Activated CD8-positive, alpha-beta T cell treated with anti-CD3 and anti-CD28 coated beads, Interleukin-2, amount 10 ng/mL, durations not matched to agents 7 days and 5 days (primary cell): ENCODE measurements around the gene ZNF688. TPM values are rescaled to one million over a fixed set of nuclear protein-coding genes. Genes with fewer than 3 reads are reported as not detected.
A peak's percentile ranks its signal among the peaks of the same experiment; 100 is the strongest.

ENCODE experiments used
- ATAC-seq: fragments of 150-1000 bp; cut with Tn5 transposase; one replicate; pipeline ENCODE4 v1.10.0; 2021; ENCODE audit warnings: moderate library complexity
- CTCF ChIA-PET: fragments of 350-600 bp; sonication (Branson Sonifier 250); formaldehyde crosslinking; loops from one replicate; lab custom pipeline; 2021; ENCODE audit warnings: antibody characterized with exemption; lab: Charles Lee
- POLR2A ChIA-PET: fragments of 350-600 bp; sonication (Branson Sonifier 250); formaldehyde crosslinking; loops from one replicate; lab custom pipeline; 2021; ENCODE audit warnings: antibody characterized with exemption; lab: Charles Lee
- DNase-seq: peaks from one replicate; pipeline ENCODE4 v3.0.0-alpha.2; 2020
- H3K27ac Mint-ChIP-seq: one replicate; pipeline ENCODE4 v1.8.0; 2021; ENCODE audit warnings: mild to moderate bottlenecking, mixed read lengths
- H3K27me3 Mint-ChIP-seq: one replicate; pipeline ENCODE4 v1.8.0; 2021; ENCODE audit warnings: low read depth, mixed read lengths
- H3K36me3 Mint-ChIP-seq: one replicate; pipeline ENCODE4 v1.8.0; 2021; ENCODE audit warnings: low read depth, mixed read lengths
- H3K4me1 Mint-ChIP-seq: one replicate; pipeline ENCODE4 v1.8.0; 2021; ENCODE audit warnings: low read depth, mixed read lengths
- H3K4me3 Mint-ChIP-seq: one replicate; pipeline ENCODE4 v1.8.0; 2021; ENCODE audit warnings: mild to moderate bottlenecking, mixed read lengths
- H3K9me3 Mint-ChIP-seq: one replicate; pipeline ENCODE4 v1.8.0; 2022; ENCODE audit warnings: mixed read lengths; ENCODE audit not compliant: insufficient read depth
- total RNA-seq, 2 experiments: library from RNA; stranded (reverse); gene quantifications; one replicate each; pipeline ENCODE4 v1.2.3, GENCODE V29; 2021

ZNF688 gene
- total RNA-seq, 2 experiments from 2014 or later: 12.5 to 13.4 TPM

DNA sequence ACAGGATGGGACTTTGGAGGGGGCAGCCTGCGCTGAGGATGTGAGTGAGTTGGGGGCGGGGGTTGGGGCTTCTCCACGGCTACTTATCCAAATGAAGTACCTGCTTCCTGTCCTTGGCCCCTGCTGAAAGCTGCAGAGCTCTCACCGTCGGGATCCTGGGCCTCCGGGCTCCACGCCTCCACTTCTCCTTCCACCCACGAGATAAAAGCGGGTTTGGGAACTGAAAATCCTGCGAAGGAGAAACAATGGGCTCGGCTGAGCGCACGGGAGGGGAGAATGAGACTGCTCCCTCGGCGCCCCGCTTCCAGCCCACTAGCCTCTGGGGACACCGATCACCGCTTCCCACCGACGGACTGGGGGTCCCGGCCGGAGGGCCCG, 13.5 kb upstream of the ZNF688 start:
- H3K36me3 Mint-ChIP-seq: peaks cover 45% of the 10 kb centered on the region
- ATAC-seq: peak; percentile 31
- CTCF ChIA-PET: interaction anchor here (1.0 to 5.6 kb wide), 8 partner anchors 13 to 493 kb away, joined by 3 to 44 read pairs (median 8); partner anchors contain the start of genes DCTPP1, TBX6, ZNF688 and ZNF747
- peaks cover 30% of the 10 kb centered on the region for H3K4me1 Mint-ChIP-seq
- H3K4me3 Mint-ChIP-seq: peak overlapping the region; percentile 96
- DNase-seq: peak; percentile 35
- no peaks in the 10 kb centered on the region for H3K9me3 Mint-ChIP-seq
- POLR2A ChIA-PET: interaction anchor here (0.6 to 4.7 kb wide), 9 partner anchors 9 to 85 kb away, joined by 3 to 48 read pairs (median 6); partner anchors contain the start of genes ZNF688, ZNF747 and ZNF764
- H3K27me3 Mint-ChIP-seq: no peaks in the 10 kb centered on the region
- peak overlapping the region; percentile 65 for H3K27ac Mint-ChIP-seq

DNA sequence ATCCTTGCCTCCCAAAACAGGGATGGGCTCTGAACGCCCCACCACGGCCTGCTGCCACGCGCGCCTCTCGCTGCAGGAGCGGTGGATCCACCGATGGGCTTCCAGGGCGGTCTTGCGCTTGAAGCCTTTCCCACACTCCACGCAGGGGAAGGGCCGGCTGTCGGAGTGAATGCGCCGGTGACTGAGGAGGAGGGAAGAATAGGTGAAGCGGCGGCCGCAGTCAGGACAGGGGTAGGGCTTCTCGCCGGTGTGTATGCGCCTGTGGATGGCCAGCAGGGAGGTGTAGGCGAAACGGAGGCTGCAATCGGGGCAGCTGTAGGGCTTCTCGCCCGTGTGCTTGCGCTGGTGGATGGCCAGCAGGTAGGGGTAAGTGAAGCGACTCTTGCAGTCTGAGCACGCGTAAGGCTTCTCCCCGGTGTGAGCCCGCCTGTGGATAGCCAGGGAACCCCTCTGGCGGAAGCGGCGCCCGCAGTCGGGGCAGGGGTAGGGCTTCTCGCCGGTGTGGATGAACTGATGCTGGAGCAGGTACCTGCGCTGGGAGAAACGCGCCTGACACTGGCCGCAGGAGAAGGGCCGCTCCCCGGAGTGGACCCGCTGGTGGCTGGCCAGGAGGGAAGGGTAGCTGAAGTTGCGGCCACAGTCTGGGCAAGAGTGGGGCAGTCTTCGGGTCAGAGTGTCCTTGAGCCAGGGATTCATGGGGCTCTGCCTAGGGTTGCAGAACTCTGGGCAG, 11.3 kb upstream of the ZNF688 start:
- DNase-seq (no peak), ATAC-seq (no peak)
- Mint-ChIP-seq H3K27ac (no peak overlapping the region), H3K9me3 (no peaks in the 10 kb centered on the region), H3K27me3 (no peaks in the 10 kb centered on the region), H3K36me3 (peaks cover 48% of the 10 kb centered on the region), H3K4me1 (peaks cover 28% of the 10 kb centered on the region), H3K4me3 (no peak overlapping the region)
- ChIA-PET POLR2A (interaction anchor here (0.6 kb wide), 1 partner anchor 28 kb away, joined by 3 read pairs; the partner anchor contains the start of gene ZNF689), CTCF (interaction anchor here (1.7 kb wide), 1 partner anchor 15 kb away, joined by 6 read pairs; no protein-coding TSS in a partner anchor)

DNA sequence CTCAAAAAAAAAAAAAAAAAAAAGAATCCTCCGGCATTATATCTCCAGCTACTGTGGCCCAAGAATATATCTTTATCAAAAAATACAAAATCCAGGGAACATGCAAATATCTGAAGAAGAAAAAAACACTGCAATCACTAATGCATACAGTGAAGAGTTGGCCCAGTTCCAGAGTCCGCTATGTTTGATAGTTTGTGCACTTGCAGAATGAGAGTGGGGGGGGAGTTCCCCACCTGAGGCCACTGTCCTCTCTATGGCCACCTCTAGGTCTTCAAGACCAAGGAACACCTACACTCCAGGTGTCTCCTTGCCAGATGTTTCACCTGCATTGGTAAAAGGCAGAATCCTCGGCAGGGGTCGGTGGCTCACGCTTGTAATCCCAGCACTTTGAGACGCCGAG, 9.9 kb upstream of the ZNF688 start:
- no peaks in the 10 kb centered on the region for H3K9me3 Mint-ChIP-seq
- H3K4me1 Mint-ChIP-seq: peaks cover 18% of the 10 kb centered on the region
- H3K27ac Mint-ChIP-seq: no peak overlapping the region
- ATAC-seq (no peak), DNase-seq (no peak)
- no peaks in the 10 kb centered on the region for H3K27me3 Mint-ChIP-seq
- POLR2A ChIA-PET: interaction anchor here (0.7 kb wide), 1 partner anchor 10 kb away, joined by 4 read pairs; the partner anchor contains the start of gene ZNF688
- no peak overlapping the region for H3K4me3 Mint-ChIP-seq
- CTCF ChIA-PET: interaction anchor here (1.7 kb wide), 1 partner anchor 17 kb away, joined by 6 read pairs; no protein-coding TSS in a partner anchor
- peaks cover 38% of the 10 kb centered on the region for H3K36me3 Mint-ChIP-seq

DNA sequence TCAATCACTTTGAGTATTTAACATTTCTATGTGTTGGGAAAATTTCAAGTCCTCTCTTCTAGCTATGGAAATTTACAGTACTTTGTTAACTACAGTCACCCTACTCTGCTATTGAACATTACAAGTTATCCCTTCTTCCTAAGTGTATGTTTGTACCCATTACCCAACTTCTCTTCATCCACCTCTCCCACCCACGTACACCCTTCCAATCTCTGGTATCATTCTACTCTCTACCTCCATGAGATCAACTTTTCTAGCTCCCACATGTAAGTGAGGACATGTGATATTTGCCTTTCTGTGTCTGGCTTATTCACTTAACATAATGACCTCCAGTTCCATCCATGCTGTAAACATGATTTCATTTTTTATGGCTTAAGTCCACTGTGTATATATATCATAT, 3.2 kb upstream of the ZNF688 start:
- Mint-ChIP-seq H3K9me3 (no peaks in the 10 kb centered on the region), H3K27ac (no peak overlapping the region), H3K4me1 (peaks cover 29% of the 10 kb centered on the region), H3K4me3 (no peak overlapping the region), H3K36me3 (peaks cover 28% of the 10 kb centered on the region), H3K27me3 (no peaks in the 10 kb centered on the region)
- DNase-seq (no peak), ATAC-seq (no peak)
- ChIA-PET CTCF (interaction anchor here (1.0 to 1.2 kb wide), 2 partner anchors 24 to 41 kb away, joined by 3 to 4 read pairs; no protein-coding TSS in a partner anchor), POLR2A (no interaction called here)

DNA sequence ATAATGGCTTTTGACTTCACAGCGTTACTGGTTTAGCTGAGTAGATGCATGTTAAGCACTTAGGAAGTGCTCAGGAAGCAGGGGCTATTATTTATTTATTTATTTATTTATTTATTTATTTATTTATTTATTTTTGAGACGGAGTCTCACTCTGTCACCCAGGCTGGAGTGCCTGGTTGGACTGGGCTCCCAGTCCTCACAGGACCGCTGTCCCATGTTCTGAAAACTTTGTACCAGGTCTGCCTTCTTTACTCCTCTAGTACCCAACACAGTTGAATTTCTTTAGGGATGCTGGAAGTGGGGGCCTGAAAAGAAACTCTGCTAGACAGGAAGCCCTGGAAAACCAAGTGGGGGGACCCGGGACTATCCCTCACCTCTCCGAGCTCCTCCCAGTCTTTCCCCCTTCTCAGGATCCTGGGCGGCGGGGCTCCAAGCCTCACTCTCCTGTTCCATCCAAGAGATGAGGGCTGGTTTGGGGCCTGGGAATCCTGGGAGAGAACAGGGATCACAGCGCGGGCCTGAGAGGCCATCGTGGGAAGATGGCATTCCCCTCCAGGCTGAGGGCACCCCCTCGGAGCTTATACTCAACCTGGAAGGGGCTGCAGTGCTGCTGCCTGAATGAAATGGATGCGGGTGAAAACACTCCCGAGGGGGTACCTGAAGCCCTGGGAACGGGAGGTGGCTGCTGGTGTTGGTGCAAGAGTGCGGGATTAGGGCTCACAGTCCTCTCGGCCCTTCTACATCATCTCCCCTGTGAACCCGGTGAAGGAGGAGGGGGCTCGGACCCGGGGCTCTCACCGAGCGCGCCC, 674 bp downstream of the ZNF688 start:
- Mint-ChIP-seq H3K9me3 (no peaks in the 10 kb centered on the region), H3K27ac (peak overlapping the region; percentile 91), H3K27me3 (no peaks in the 10 kb centered on the region), H3K36me3 (peaks cover 14% of the 10 kb centered on the region), H3K4me1 (peaks cover 51% of the 10 kb centered on the region), H3K4me3 (peak overlapping the region; percentile 98)
- DNase-seq (no peak), ATAC-seq (no peak)
- POLR2A ChIA-PET: interaction anchor here (1.0 to 3.3 kb wide), 8 partner anchors 9 to 127 kb away, joined by 3 to 61 read pairs (median 15); partner anchors contain the start of genes ZNF747, ZNF764 and ZNF785
- CTCF ChIA-PET: interaction anchor here (2.4 to 3.0 kb wide), 5 partner anchors 13 to 141 kb away, joined by 11 to 30 read pairs (median 22); partner anchors contain the start of genes DCTPP1, ZNF747, ZNF764 and ZNF785

DNA sequence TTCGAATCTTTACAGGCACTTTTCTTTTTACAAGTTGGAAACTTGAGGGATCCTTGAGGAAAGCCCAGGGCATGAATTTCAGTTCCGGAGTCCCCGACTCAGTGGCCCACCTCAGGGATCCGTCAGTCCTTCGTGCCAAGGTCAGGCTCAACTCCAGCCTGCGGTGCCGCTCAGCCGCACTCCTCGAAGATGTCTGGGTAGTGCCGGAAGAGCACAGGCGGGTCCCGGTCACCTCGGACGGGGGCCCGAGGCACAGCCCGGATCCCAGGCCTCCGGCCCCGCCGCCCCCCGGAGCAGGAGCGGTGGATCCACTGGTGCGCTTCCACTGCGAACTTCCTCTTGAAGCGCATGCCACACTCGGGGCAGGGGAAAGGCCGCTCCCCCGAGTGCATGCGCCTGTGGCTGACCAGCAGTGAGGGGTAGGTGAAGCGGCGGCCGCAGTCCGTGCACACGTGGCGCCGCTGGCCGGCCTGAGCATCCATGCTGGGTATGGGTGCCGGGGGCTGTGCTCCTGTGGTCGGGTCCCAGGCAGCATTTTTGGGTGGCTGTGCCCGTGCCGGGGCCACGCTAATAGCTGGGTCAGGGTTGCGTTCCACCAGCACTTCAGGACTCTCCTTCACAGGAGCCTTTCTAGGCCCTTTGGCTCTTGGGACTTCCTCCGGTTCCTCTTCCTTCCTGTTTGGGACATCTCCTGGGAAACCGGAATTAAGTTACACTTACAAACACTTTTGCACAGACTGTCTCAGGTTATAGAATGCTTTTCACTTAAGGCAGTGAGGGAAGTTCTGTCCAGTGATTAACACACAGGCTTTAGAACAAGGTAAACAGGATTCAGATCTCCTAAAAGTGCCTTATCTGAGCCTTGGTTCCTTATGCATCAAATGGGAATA, 1.5 kb downstream of the ZNF688 start:
- H3K4me1 Mint-ChIP-seq: peaks cover 50% of the 10 kb centered on the region
- no peak for ATAC-seq
- no peaks in the 10 kb centered on the region for H3K27me3 Mint-ChIP-seq

DNA sequence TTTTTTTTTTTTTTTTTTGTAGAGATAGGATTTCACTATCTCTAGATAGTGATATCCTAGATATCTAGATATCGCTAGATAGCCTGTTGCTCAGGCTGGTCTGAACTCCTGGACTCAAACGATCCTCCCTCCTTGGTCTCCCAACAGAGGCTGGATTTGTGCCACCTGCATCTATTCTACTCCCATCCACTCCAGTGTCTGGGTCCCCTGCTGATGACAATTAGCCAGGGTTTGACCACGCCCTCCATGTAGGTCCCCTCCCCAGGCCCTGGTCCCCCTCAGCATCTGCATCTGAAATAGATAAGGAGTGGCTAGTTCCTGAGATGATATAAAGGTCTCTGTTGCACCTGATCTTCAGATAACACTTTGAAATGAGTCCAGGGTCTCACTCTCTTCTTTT, 2.2 kb downstream of the ZNF688 start:
- ChIA-PET POLR2A (interaction anchor here (3.9 kb wide), 1 partner anchor 34 kb away, joined by 27 read pairs; the partner anchor contains the start of gene ZNF747), CTCF (interaction anchor here (1.0 to 2.8 kb wide), 4 partner anchors 11 to 160 kb away, joined by 3 to 9 read pairs (median 6); partner anchors contain the start of genes DCTPP1 and ZNF764)
- Mint-ChIP-seq H3K27ac (peak overlapping the region; percentile 67), H3K27me3 (no peaks in the 10 kb centered on the region), H3K4me1 (peaks cover 46% of the 10 kb centered on the region), H3K36me3 (peaks cover 11% of the 10 kb centered on the region), H3K9me3 (no peaks in the 10 kb centered on the region), H3K4me3 (no peak overlapping the region)
- ATAC-seq: no peak
- DNase-seq: no peak

More for the DNA sequence above, 1.5 kb downstream of the ZNF688 start:
- Mint-ChIP-seq H3K4me3 (peak overlapping the region; percentile 31), H3K36me3 (peaks cover 14% of the 10 kb centered on the region), H3K27ac (peak overlapping the region; percentile 39), H3K9me3 (no peaks in the 10 kb centered on the region)
- CTCF ChIA-PET: interaction anchor here (2.4 to 3.0 kb wide), 4 partner anchors 15 to 140 kb away, joined by 11 to 30 read pairs (median 20); partner anchors contain the start of genes DCTPP1, ZNF747 and ZNF785
- no peak for DNase-seq
- POLR2A ChIA-PET: interaction anchor here (2.4 to 3.3 kb wide), 4 partner anchors 12 to 35 kb away, joined by 17 to 61 read pairs (median 46); partner anchors contain the start of genes ZNF747, ZNF764 and ZNF785

DNA sequence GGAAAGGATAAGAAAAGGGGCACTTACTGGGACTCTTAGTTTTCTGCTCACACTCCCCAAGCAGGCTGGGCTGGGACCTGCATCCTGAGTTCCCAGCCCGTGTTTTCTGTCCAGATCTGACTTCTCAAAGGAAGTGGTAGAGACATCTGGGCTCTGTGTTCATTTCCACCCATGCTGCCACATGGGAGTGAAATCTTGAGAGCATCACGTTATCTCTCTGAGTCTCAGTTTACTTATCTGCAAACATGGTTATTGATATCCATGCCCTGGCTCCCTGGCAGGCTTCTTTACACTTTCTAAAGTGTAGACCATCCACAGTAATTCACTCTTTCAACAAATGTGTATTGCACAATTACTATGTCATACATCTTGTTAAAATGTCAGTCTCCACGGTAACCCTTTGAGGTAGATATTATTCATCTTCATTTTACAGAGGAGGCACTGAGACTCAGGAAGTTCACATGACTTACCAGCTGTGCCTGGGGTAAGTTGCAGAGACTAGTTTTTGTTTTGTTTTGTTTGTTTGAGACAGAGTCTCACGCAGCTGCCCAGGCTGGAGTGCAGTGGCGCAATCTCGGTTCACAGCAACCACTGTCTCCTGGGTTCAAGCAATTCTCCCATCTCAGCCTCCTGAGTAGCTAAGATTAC, 3.4 kb downstream of the ZNF688 start:
- Mint-ChIP-seq H3K36me3 (peaks cover 7% of the 10 kb centered on the region), H3K4me1 (peaks cover 40% of the 10 kb centered on the region), H3K27me3 (no peaks in the 10 kb centered on the region), H3K9me3 (no peaks in the 10 kb centered on the region), H3K4me3 (peak overlapping the region; percentile 62), H3K27ac (peak overlapping the region; percentile 94)
- peak; percentile 70 for DNase-seq
- CTCF ChIA-PET: interaction anchor here (0.6 to 2.8 kb wide), 9 partner anchors 10 to 159 kb away, joined by 3 to 9 read pairs (median 5); partner anchors contain the start of genes DCTPP1, ZNF764 and ZNF785
- peak; percentile 29 for ATAC-seq
- POLR2A ChIA-PET: interaction anchor here (3.8 to 3.9 kb wide), 2 partner anchors 10 to 33 kb away, joined by 27 to 29 read pairs; partner anchors contain the start of genes ZNF747 and ZNF764

DNA sequence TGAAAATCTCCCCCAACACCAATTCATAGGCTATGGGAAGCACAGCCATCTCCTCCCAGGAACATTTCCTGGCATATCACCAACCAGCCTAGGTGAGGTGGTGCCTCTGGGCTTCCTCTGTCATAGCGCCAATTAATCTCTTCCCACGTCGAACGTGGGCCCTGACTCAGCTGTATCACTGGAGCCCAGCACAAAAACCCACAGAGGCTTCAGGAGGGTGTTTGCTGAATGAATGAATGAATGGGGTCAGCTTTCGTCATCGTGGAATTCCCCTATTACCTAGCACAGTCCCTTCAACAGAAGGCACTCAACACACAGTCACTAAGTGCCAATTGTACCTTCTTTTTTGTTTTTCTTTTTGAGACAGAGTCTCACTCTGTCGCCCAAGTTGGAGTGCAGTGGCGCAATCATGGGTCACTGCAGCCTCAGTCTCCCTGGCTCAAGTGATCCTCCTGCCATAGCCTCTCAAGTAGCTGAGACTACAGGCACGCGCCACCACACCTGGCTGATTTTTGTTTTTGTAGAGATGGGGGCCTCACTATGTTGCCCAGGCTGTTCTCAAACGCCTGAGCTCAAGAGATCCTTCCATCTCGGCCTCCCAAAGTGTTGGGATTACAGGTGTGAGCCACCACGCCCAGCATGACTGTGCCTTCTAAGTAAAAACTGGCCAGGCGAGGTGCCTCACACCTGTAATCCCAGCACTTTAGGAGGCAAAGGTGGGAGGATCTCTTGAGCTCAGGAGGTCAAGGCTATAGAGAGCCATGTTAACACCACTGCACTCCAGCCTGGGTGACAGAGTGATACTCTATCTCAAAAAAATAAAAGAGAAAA, 4.1 kb downstream of the ZNF688 start:
- no peak for ATAC-seq
- H3K36me3 Mint-ChIP-seq: peaks cover 5% of the 10 kb centered on the region
- peak overlapping the region; percentile 94 for H3K27ac Mint-ChIP-seq
- H3K27me3 Mint-ChIP-seq: no peaks in the 10 kb centered on the region
- DNase-seq: no peak
- peaks cover 38% of the 10 kb centered on the region for H3K4me1 Mint-ChIP-seq
- H3K9me3 Mint-ChIP-seq: no peaks in the 10 kb centered on the region
- POLR2A ChIA-PET: interaction anchor here (1.2 to 3.9 kb wide), 3 partner anchors 10 to 91 kb away, joined by 4 to 29 read pairs (median 27); partner anchors contain the start of genes ZNF747 and ZNF764
- CTCF ChIA-PET: interaction anchor here (0.6 to 2.8 kb wide), 6 partner anchors 9 to 149 kb away, joined by 3 to 9 read pairs (median 6); partner anchors contain the start of genes ZNF764 and ZNF785
- no peak overlapping the region for H3K4me3 Mint-ChIP-seq
